Measurements from ENCODE around the gene CCDC40.
A peak's percentile ranks its signal among the peaks of the same experiment; 100 is the strongest.
"Not testable (repeated sequence)": the region's sequence is repeated elsewhere in the genome, so short reads cannot be mapped to it uniquely, and the experiment has no call there.

Gene CCDC40, protein sequence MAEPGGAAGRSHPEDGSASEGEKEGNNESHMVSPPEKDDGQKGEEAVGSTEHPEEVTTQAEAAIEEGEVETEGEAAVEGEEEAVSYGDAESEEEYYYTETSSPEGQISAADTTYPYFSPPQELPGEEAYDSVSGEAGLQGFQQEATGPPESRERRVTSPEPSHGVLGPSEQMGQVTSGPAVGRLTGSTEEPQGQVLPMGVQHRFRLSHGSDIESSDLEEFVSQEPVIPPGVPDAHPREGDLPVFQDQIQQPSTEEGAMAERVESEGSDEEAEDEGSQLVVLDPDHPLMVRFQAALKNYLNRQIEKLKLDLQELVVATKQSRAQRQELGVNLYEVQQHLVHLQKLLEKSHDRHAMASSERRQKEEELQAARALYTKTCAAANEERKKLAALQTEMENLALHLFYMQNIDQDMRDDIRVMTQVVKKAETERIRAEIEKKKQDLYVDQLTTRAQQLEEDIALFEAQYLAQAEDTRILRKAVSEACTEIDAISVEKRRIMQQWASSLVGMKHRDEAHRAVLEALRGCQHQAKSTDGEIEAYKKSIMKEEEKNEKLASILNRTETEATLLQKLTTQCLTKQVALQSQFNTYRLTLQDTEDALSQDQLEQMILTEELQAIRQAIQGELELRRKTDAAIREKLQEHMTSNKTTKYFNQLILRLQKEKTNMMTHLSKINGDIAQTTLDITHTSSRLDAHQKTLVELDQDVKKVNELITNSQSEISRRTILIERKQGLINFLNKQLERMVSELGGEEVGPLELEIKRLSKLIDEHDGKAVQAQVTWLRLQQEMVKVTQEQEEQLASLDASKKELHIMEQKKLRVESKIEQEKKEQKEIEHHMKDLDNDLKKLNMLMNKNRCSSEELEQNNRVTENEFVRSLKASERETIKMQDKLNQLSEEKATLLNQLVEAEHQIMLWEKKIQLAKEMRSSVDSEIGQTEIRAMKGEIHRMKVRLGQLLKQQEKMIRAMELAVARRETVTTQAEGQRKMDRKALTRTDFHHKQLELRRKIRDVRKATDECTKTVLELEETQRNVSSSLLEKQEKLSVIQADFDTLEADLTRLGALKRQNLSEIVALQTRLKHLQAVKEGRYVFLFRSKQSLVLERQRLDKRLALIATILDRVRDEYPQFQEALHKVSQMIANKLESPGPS

GRCh38 chr17:80035937-80036714 lies at the start of gene CCDC40:
CCDC40 (plus strand) TSS chr17:80036642; CDS start chr17:80036663, 21 bp downstream.
- DNase-seq (ENCODE audit: extremely low read depth in 1 of 2, low read depth in 1 of 2), result peak; percentile 43 to 46

DNA sequence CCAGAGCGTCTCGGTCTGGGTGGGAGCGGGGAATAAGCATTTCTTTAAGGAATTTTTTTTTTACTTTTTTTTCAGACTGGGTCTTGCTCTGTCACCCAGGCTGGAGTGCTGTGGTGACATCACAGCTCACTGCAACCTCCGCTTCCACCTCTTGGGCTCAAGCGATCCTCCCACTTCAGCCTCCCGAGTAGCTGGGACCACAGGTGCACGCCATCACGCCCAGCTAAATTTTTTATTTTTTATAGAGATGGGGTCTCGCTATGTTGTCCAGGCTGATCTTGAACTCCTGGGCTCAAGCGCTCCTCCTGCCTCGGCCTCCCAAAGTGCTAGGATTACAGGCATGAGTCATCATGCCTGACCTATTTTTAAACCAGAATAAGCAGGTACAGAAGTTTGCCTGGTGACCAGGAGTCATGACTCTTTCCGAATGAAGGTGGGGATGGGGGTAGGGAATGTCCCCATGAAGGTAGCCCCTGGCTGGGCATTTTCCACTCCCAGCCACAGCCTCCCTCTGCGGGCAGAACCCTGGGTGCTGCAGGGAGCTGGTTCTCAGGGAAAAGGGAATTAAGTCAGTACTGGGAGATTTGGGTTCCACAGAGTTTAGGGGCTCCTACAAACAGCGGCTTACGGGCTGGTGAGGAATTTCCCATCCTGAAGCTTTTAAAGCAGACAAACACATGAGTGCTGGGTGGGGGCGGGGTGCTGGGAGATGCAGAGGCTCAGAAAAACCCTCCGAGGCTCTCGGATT lies 49.1 kb upstream of the CCDC40 start:
- DNase-seq (ENCODE audit: extremely low read depth in 1 of 2, low read depth in 1 of 2), result no peak

- no peak for DNase-seq (ENCODE audit: extremely low read depth in 1 of 2, low read depth in 1 of 2)
Observed at GRCh38 chr17:79987935-79988184, 48.6 kb upstream of the CCDC40 start.

DNA sequence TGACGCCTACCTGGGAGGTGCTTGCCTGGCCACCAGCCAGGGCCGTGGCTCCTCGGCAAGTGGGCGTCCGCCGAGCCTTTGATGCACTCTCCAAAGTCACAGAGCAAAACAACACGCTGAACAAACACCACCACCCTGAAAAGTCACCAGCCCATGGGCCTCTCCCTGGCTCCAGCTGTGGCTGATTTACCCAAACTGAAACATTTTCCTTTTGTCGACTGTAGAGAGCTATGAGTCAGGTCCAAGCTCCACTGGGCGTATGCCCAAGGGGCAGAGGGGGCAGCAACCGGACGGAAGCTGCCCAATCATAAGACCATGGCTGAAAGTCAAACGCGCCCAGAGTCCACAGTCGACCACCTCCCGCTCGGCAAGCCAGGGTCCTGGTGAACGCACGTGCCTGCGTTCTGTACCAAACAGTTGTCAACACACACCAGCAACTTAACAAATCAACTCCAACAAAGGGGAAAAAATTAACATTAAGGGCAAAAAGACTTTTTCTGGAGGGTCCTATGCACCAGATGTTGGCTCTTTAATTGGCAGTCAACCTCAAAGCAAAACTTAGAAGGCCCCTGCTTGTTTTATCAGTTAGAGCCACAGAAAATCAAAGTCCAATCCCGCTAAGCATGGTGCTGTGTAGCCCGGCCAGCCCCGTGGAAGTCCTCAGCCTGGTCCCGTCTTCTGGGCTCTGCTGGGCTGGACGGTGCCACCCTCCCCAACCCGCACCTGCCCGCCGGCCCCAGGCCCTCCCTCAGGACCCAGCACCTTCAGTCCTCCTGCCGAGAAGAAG lies 48.1 kb upstream of the CCDC40 start:
- no peak for DNase-seq (ENCODE audit: extremely low read depth in 1 of 2, low read depth in 1 of 2)

DNA sequence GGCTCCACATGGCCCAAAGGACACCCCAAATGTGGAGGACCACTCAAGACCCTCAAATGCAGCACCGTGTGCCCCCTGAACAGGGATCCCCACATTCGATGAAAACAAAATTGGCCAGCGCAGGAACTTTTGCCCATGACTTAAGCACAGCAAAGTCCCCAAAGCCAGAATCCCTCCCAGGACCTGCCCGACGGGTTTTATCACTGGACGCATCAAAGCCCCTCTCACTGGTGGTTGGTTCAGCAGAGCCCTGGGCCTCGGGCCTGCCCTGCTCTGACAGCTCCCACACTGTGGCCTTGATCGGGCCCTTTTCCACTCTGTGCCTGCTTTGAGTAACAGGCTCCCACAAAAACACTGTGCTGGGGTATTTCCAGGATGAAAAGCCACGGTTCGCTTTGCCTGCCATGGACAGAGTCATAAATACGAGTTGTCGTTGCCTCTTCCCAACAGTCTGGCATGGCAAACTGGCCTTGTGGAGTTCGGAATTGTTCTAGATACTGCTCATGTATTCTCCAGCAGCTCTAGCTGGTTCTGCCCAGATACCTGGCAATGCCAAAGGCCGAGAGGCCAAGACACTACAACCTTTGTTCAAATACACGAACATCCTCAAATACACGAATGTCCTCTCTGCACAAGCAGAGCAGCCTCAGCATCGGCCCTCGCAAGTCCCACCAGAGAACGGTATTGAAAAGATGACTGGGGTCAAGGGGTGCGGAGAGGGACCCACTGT lies 47.2 kb upstream of the CCDC40 start:
- DNase-seq (ENCODE audit: extremely low read depth in 1 of 2, low read depth in 1 of 2), result no peak

DNA sequence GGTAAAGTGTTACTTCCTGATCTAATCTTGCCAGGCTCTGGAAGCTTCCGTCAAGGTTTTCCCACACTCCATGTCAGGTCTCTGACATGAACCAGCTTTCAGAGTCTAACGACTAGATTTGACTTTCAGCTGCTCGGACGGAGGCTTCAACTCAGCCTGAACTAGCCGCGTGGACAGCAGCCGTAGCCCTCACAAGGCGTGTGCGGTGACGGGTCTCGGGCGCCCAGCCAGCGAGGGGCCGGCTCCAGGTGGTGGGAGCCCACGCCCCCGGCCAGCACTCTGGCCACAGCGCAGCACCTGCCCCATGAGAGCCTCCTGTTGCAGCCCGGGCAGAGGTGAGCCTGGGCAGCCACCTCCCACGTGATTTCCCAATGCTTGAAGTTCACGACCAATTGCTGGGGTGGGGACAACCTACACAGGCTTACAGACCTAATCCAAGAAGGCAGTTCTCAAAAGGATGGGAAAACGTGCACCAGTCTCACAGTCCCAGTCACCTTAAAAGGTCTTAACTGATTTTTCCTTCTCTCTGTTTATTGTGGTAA lies 46.3 kb upstream of the CCDC40 start:
- DNase-seq (ENCODE audit: extremely low read depth in 1 of 2, low read depth in 1 of 2), result no peak

DNA sequence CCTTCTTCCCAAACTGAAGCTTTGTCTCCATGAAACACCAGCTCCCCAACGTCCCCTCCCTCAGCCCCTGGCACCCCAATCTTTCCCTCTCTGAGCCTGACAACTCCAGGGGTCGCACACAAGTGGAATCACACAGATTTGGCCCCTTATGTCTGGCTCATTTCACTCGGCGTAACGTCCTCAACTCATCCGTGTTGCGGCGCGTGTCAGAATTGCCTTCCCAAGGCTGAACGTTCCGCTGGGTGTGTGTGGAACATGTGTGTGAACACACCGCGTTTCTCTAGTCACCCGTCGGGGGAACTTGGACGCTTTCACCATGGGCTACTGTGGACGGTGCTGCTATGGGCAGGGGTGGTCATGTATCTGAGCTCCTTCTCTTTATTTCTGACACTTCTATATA lies 45.7 kb upstream of the CCDC40 start:
- DNase-seq (ENCODE audit: extremely low read depth in 1 of 2, low read depth in 1 of 2), result no peak

GRCh38 chr17:79991140-79991923 lies 45.1 kb upstream of the CCDC40 start:
- peak; percentile 53 to 77 for DNase-seq (ENCODE audit: extremely low read depth in 1 of 2, low read depth in 1 of 2)

GRCh38 chr17:79991924-79992648 lies 44.4 kb upstream of the CCDC40 start:
- no peak for DNase-seq (ENCODE audit: extremely low read depth in 1 of 2, low read depth in 1 of 2)

DNA sequence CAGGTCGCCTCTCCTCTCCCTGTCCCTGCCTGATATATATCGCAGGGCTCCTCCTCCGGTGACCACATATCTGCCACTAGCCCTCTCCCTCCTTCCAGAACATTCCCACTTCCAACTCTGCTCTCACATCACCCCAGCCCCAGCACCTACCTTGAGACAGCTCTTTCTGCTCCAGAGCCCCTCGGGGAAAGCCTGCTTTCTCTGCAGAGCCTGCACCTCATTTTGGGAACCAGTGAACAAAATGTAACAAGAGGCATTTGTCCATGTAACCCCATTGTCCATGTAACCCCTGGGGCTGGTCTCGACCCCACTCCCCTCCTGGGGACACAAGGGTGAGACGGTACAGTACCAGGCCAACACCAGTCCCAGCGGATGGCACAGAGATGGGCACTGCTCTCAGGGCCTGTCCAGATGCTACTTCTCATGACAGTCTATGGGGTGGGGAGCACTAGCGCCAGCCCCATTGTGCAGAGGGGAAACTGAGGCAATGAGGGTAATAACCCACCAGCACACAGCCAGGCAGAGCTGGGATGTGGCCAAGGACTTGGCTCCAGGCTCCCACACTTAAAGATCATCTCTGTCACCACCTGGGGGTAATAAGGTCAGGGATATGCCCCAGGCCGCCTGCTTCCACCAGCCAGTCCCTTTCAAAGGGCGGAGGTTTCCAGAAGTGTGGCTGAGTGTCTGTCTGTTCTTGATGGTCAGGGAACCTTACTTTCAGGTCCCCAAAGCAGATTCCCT lies 43.6 kb upstream of the CCDC40 start:
- DNase-seq (ENCODE audit: extremely low read depth in 1 of 2, low read depth in 1 of 2), result no peak

GRCh38 chr17:79993390-79994227 lies 42.8 kb upstream of the CCDC40 start:
- peak; percentile 38 to 66 for DNase-seq (ENCODE audit: extremely low read depth in 1 of 2, low read depth in 1 of 2)

- not testable (repeated sequence) for DNase-seq (ENCODE audit: extremely low read depth in 1 of 2, low read depth in 1 of 2)
Observed at GRCh38 chr17:79994228-79994569, 42.2 kb upstream of the CCDC40 start.

DNA sequence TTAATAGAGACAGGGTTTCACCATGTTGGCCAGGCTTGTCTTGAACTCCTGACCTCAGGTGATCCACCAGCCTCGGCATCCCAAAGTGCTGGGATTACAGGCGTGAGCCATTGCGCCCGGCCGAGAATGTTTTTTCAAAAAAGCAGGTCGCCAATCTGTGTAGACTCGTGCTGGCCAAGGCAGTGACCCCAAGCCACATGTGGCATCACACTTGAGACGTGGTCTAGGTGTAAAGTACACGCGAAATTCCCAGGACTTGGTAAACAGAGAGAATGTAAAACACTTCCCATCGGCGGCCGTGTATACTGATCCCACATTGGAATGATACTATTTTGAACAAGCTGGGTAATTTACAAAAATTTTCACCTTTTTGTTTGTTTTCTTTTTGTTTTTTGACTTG lies 41.8 kb upstream of the CCDC40 start:
- DNase-seq (ENCODE audit: extremely low read depth in 1 of 2, low read depth in 1 of 2), result no peak

DNA sequence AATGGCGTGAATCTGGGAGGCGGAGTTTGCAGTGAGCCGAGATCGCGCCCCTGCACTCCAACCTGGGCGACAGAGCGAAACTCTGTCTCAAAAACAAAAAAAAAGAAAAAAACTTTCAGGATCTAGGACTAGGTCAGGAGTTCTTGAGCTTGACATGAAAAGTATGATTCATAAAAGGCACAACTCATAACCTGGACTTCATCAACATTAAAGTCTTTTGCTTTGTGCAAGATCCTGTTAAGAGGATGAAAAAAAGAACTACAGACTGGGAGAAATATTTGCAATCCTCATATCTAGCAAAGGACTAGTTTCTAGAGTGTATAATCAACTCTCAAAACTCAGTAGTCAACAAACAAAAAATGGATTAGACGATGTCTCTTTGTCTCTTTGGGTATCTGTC lies 40.7 kb upstream of the CCDC40 start:
- no peak for DNase-seq (ENCODE audit: extremely low read depth in 1 of 2, low read depth in 1 of 2)

GRCh38 chr17:79996291-79996690 lies 40.2 kb upstream of the CCDC40 start:
- DNase-seq (ENCODE audit: extremely low read depth in 1 of 2, low read depth in 1 of 2), result no peak
